ENCODE results near the gene LONP1. TPM values are rescaled to one million over a fixed set of nuclear protein-coding genes. Genes with fewer than 3 reads are reported as not detected.

The LONP1 gene
- total RNA-seq, 1 donor from 2014 or later = 80.4 TPM

GRCh38 chr19:5652261-5652660 is 67.7 kb downstream of the LONP1 start:
- intact Hi-C loops (cut with micrococcal nuclease) = no loop called here

- intact Hi-C loops (cut with micrococcal nuclease) = no loop called here
Observed at GRCh38 chr19:5651361-5651760, 68.6 kb downstream of the LONP1 start.

- intact Hi-C loops (cut with micrococcal nuclease) = no loop called here
Observed at GRCh38 chr19:5648464-5648863, 71.5 kb downstream of the LONP1 start.

- intact Hi-C loops (cut with micrococcal nuclease) = no loop called here
Observed at GRCh38 chr19:5646703-5647102, 73.2 kb downstream of the LONP1 start.

- intact Hi-C loops (cut with micrococcal nuclease) = no loop called here
Observed at GRCh38 chr19:5645409-5645808, 74.5 kb downstream of the LONP1 start.

GRCh38 chr19:5644037-5644436 is 75.9 kb downstream of the LONP1 start:
- intact Hi-C loops (cut with micrococcal nuclease) = no loop called here

- intact Hi-C loops (cut with micrococcal nuclease) = no loop called here
Observed at GRCh38 chr19:5643060-5643459, 76.9 kb downstream of the LONP1 start.

- intact Hi-C loops (cut with micrococcal nuclease) = no loop called here
Observed at GRCh38 chr19:5642204-5642603, 77.7 kb downstream of the LONP1 start.

Other genes with a start within 250 kb of the LONP1 start
- 0.23 and 0.39 TPM in 2 replicates for gene TINCR, start 152.2 kb downstream of the LONP1 start, total RNA-seq
- 105 and 108 TPM in 2 replicates for gene SAFB2, start 97.4 kb downstream of the LONP1 start, total RNA-seq
- gene SAFB, start 97.1 kb downstream of the LONP1 start, total RNA-seq = 128 TPM in 2 replicates
- 42.5 and 45.4 TPM in 2 replicates for gene MICOS13, start 39.6 kb downstream of the LONP1 start, total RNA-seq
- gene HSD11B1L, start 39.1 kb downstream of the LONP1 start, total RNA-seq = 1.1 and 1.5 TPM in 2 replicates
- gene RPL36, start 29.9 kb downstream of the LONP1 start, total RNA-seq = 841 and 846 TPM in 2 replicates
- not detected in 2 replicates for gene CATSPERD, start 491 bp upstream of the LONP1 start, total RNA-seq
- 4.5 TPM in 2 replicates for gene PRR22, start 64.6 kb upstream of the LONP1 start, total RNA-seq
- 54.6 and 56.1 TPM in 2 replicates for gene DUS3L, start 71.0 kb upstream of the LONP1 start, total RNA-seq
- 0.25 and 0.50 TPM in 2 replicates for gene NRTN, start 84.9 kb upstream of the LONP1 start, total RNA-seq
- not detected in 2 replicates for gene FUT6, start 119.6 kb upstream of the LONP1 start, total RNA-seq
- gene FUT3, start 131.3 kb upstream of the LONP1 start, total RNA-seq = not detected in 2 replicates
- gene FUT5, start 150.4 kb upstream of the LONP1 start, total RNA-seq = not detected in 2 replicates
- 237 and 250 TPM in 2 replicates for gene NDUFA11, start 183.6 kb upstream of the LONP1 start, total RNA-seq
- gene VMAC, start 184.7 kb upstream of the LONP1 start, total RNA-seq = 7.7 and 8.0 TPM in 2 replicates
- gene CAPS, start 194.1 kb upstream of the LONP1 start, total RNA-seq = 10.6 and 12.9 TPM in 2 replicates

Measured in T-helper 2 cell treated with Interferon-gamma antibody and Interleukin-4, amounts not matched to agents 100 ng/mL and 5 ng/mL, for 36 hours (primary cell).